Measurements from ENCODE around the gene FCN1. TPM values are rescaled to one million over a fixed set of nuclear protein-coding genes. Genes with fewer than 3 reads are reported as not detected.

The FCN1 gene
- total RNA-seq, 1 donor from 2014 or later: not detected

- no peak for TF ChIP-seq CTCF (IDR thresholded peaks at IDR 0.05; ENCODE audit: insufficient read depth, low read length, poor library complexity, severe bottlenecking)
- no peaks in the 10 kb centered on the region for H3K36me3 ChIP-seq (ENCODE audit: control insufficient read depth, insufficient read depth, low read length)
- no peak overlapping the region for H3K4me3 ChIP-seq (ENCODE audit: low read depth, low read length)
- no peaks in the 10 kb centered on the region for H3K27me3 ChIP-seq (ENCODE audit: control insufficient read depth, insufficient read depth, low read length)
- no peak for DNase-seq (ENCODE audit: low read depth)
These were observed 34.5 kb downstream of the FCN1 start for GRCh38 chr9:134883040-134883782.

DNA sequence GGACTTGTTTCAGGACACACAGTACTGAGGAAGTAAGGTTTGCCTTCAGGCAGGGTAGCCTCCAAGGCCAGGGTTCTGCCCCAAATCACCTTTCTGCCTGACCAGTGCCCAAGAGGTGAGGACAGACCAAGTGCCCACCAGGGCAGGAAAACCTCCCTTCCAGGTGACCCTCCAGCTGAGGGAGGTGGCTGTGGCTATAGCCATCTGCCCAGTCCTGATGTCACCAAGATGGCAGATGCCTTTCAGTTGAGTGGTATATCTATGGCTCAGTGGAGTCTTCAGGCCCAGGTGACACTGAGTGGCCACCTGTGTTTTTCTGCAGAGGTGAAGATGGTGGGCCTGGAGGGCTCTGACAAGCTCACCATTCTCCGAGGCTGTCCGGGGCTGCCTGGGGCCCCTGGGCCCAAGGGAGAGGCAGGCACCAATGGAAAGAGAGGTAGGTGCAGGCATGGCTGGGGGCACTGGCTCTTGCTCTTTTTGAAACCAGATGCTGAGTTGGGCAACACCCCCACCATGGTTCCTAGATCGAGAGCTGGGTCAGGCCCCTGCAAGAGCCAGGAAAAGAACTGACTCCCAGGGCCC lies 35.4 kb downstream of the FCN1 start:
- no peaks in the 10 kb centered on the region for H3K36me3 ChIP-seq (ENCODE audit: control insufficient read depth, insufficient read depth, low read length)
- TF ChIP-seq CTCF (IDR thresholded peaks at IDR 0.05; ENCODE audit: insufficient read depth, low read length, poor library complexity, severe bottlenecking): no peak
- no peaks in the 10 kb centered on the region for H3K27me3 ChIP-seq (ENCODE audit: control insufficient read depth, insufficient read depth, low read length)
- H3K4me3 ChIP-seq (ENCODE audit: low read depth, low read length): no peak overlapping the region
- DNase-seq (ENCODE audit: low read depth): no peak

DNA sequence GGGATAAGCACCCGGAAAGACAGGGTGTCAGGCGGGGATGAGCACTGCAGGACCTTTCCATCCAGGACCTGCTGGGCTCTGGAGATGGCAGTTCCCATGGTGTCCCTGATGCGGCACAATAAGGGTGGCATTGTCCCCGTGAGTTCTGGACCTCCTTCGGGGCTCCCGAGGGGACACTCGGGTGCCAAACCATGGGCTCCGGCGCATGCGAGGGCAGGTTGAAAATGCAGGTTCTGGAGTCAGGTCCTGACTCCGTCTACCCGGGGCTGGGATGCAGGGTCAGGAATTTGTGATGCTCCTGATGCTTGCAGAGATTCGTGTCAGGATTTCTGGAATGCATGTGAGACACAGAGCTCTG lies 36.4 kb downstream of the FCN1 start:
- H3K36me3 ChIP-seq (ENCODE audit: control insufficient read depth, insufficient read depth, low read length): no peaks in the 10 kb centered on the region
- H3K27me3 ChIP-seq (ENCODE audit: control insufficient read depth, insufficient read depth, low read length): no peaks in the 10 kb centered on the region
- DNase-seq (ENCODE audit: low read depth): no peak
- H3K4me3 ChIP-seq (ENCODE audit: low read depth, low read length): no peak overlapping the region
- TF ChIP-seq CTCF (IDR thresholded peaks at IDR 0.05; ENCODE audit: insufficient read depth, low read length, poor library complexity, severe bottlenecking): no peak

GRCh38 chr9:134880484-134881312 lies 37.0 kb downstream of the FCN1 start, which contains the start of gene FCN2:
Gene FCN2, plus strand, starts transcription at chr9:134880810. Its CDS starts 12 bp downstream, at chr9:134880822.
- no peak within 1 kb of the TSS for H3K4me3 ChIP-seq (ENCODE audit: low read depth, low read length)
- DNase-seq (ENCODE audit: low read depth): no peak
- no peak for TF ChIP-seq CTCF (IDR thresholded peaks at IDR 0.05; ENCODE audit: insufficient read depth, low read length, poor library complexity, severe bottlenecking)
- no peaks in the 10 kb centered on the region for H3K27me3 ChIP-seq (ENCODE audit: control insufficient read depth, insufficient read depth, low read length)
- no peaks in the 10 kb centered on the region for H3K36me3 ChIP-seq (ENCODE audit: control insufficient read depth, insufficient read depth, low read length)

DNA sequence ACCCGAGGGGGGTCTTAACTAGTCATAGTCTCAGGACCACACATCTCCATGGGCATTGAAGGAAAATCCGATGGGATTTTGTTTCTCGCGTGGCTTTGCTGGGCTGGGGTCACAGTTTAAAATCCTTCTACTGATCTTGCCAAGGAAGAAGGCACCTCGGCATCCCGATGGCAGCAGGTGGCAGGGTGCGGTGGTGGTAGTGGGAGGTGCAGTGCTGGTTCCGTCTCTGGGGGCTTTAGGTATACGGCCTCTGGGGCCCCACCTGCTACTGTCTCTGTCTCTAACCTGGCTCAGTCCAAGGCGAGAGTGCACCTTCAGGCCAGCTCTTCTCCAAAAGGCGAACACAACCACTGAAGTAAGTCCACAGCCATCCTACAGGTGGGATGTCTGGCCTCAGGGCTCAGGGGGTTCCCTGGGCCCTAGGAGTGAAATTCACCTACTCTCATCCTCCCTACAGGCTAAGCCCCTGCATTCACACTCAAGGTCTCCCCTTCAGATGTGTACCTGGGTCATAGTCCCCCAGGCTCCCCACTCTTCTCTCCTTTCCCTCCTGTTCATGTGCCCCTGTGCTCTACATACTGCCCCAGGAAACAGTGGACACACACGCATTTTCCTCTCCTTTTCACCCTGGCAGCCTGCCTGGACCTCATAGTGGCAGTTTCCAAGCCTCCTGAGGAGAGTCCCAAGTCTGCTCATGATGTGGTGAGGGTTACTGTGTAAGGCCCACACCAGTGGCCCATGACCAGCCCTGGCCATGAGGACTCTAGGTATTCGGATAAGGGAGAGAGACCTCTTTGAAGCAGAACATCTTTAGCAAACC lies 37.8 kb downstream of the FCN1 start:
- Histone ChIP-seq H3K4me3 (ENCODE audit: low read depth, low read length) (no peak overlapping the region), H3K27me3 (ENCODE audit: control insufficient read depth, insufficient read depth, low read length) (no peaks in the 10 kb centered on the region), H3K36me3 (ENCODE audit: control insufficient read depth, insufficient read depth, low read length) (no peaks in the 10 kb centered on the region)
- DNase-seq (ENCODE audit: low read depth): no peak
- no peak for TF ChIP-seq CTCF (IDR thresholded peaks at IDR 0.05; ENCODE audit: insufficient read depth, low read length, poor library complexity, severe bottlenecking)

Measured in kidney epithelial cell (primary cell).